Stomach (tissue), 9 donors: ENCODE data around the gene MEGF6. TPM values are rescaled to one million over a fixed set of nuclear protein-coding genes. Genes with fewer than 3 reads are reported as not detected.

ENCODE experiments used
- DNase-seq, 2 donors: peaks; one replicate each; pipeline versions ENCODE4 v3.0.0 to v3.0.0-alpha.2; 2013 to 2019
- H3K27ac ChIP-seq, 5 donors: fragments of 200-600 bp in 4 of 5; sonication (generic) in 4 of 5; one replicate each; pipeline ENCODE4 v1.5.1; 2013 to 2019; ENCODE audit warnings: mild to moderate bottlenecking in 1 of 5, moderate library complexity in 1 of 5
- H3K27me3 ChIP-seq, 3 donors: fragments of 200-600 bp; sonication (generic); one replicate each; pipeline ENCODE4 v1.5.1; 2017 to 2019; ENCODE audit warnings: mixed run types in 1 of 3
- H3K36me3 ChIP-seq, 4 donors: fragments of 200-600 bp; sonication (generic); 1 replicate in 3 of 4; 2 replicates in 1 of 4; pipeline ENCODE4 v1.5.1; 2016 to 2019
- H3K4me1 ChIP-seq, 4 donors: fragments of 200-600 bp; sonication (generic); one replicate each; pipeline ENCODE4 v1.5.1; 2016 to 2019
- H3K4me3 ChIP-seq, 4 donors: fragments of 200-600 bp; sonication (generic) in 3 of 4; one replicate each; pipeline ENCODE4 v1.5.1; 2016 to 2019; ENCODE audit warnings: mild to moderate bottlenecking in 1 of 4
- H3K9me3 ChIP-seq, 4 donors: fragments of 200-600 bp; sonication (generic); one replicate each; pipeline ENCODE4 v1.5.1; 2016 to 2019
- EP300 ChIP-seq: sonication (generic); formaldehyde crosslinking; IDR thresholded peaks from one replicate; pipeline ENCODE4 v1.6.1; 2017; ENCODE audit warnings: antibody characterized with exemption
- POLR2A ChIP-seq, 4 donors: fragments of 450-650 bp; IDR thresholded peaks; one replicate each; pipeline ENCODE4 v1.6.1; 2016; ENCODE audit warnings: antibody characterized with exemption in 4 of 4, control low read depth in 2 of 4, mild to moderate bottlenecking in 1 of 4, moderate library complexity in 1 of 4
- POLR2AphosphoS5 ChIP-seq, 3 donors: sonication (generic); formaldehyde crosslinking; IDR thresholded peaks; one replicate each; pipeline ENCODE4 v1.6.1; 2016; ENCODE audit warnings: antibody characterized with exemption in 3 of 3
- WGBS, 5 donors: extraction: QIAGEN DNeasy Blood & Tissue Kit in 3 of 5; methylation state at CpG; one replicate each; pipeline versions ENCODE4 v1.1.5 to v1.1.7; 2013 to 2018; 5-methylcytosine and 5-hydroxymethylcytosine counted together
- intact Hi-C: fragments of 100-400 bp; cut with DNase I; formaldehyde crosslinking; loops from one replicate; pipeline ENCODE4 v1.15.1; 2023; ENCODE audit warnings: low total_unique reads
- polyA plus RNA-seq, 3 donors: library from polyadenylated mRNA; stranded (reverse); fragments of 200-250 nt; gene quantifications; one replicate each; pipeline ENCODE4 v1.2.3, GENCODE V29; 2013
- total RNA-seq, 5 donors: library from RNA; depleted of rRNA; stranded (reverse); fragments of >200 nt; gene quantifications; one replicate each; pipeline versions ENCODE4 v1.1.0 to v1.2.3, GENCODE V29; 2014 to 2016
- TF ChIP-seq, protein P1 (sequence below), 7 experiments: fragments of 450-650 bp in 4 of 7; fragments of 200-600 bp in 3 of 7; sonication (generic) in 3 of 7; IDR thresholded peaks; one replicate each; pipeline ENCODE4 v1.5.1; 2016 to 2019; ENCODE audit warnings: antibody characterized with exemption in 7 of 7, control low read depth in 2 of 7, mild to moderate bottlenecking in 1 of 7
- donor health status: healthy with polysubstance abuse.
- donor health status: Bipolar disorder and iron deficiency.
- donor health status: healthy.

Gene MEGF6
- total and polyA plus RNA-seq, 8 donors, result 2.6 to 57.2 (median 26.7) TPM

GRCh38 chr1:3632716-3633343 is 21.5 kb upstream of the MEGF6 start:
- Histone ChIP-seq H3K36me3 (peaks cover 63 to 100% (median 100%) of the 10 kb centered on the region in 4 donors), H3K27me3 (no peaks in the 10 kb centered on the region), H3K4me1 (no peaks in the 10 kb centered on the region), H3K4me3 (no peak overlapping the region), H3K27ac (no peak overlapping the region), H3K9me3 (no peaks in the 10 kb centered on the region)
- TF ChIP-seq POLR2AphosphoS5 (IDR thresholded peaks at IDR 0.05), result no peak
- TF ChIP-seq EP300, result no peak
- TF ChIP-seq, protein P1, sequence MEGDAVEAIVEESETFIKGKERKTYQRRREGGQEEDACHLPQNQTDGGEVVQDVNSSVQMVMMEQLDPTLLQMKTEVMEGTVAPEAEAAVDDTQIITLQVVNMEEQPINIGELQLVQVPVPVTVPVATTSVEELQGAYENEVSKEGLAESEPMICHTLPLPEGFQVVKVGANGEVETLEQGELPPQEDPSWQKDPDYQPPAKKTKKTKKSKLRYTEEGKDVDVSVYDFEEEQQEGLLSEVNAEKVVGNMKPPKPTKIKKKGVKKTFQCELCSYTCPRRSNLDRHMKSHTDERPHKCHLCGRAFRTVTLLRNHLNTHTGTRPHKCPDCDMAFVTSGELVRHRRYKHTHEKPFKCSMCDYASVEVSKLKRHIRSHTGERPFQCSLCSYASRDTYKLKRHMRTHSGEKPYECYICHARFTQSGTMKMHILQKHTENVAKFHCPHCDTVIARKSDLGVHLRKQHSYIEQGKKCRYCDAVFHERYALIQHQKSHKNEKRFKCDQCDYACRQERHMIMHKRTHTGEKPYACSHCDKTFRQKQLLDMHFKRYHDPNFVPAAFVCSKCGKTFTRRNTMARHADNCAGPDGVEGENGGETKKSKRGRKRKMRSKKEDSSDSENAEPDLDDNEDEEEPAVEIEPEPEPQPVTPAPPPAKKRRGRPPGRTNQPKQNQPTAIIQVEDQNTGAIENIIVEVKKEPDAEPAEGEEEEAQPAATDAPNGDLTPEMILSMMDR (IDR thresholded peaks at IDR 0.05), result no peak
- TF ChIP-seq POLR2A (IDR thresholded peaks at IDR 0.05), result no peak
- DNase-seq, result no peak
- WGBS, 5 donors, result 93 to 96% (median 95%) methylated on average over 21 to 26 of the region's 26 CpGs
- intact Hi-C loops, result no loop called here

- H3K4me3 ChIP-seq, result no peak overlapping the region
- intact Hi-C loops, result no loop called here
- no peak overlapping the region for H3K27ac ChIP-seq
- no peaks in the 10 kb centered on the region for H3K27me3 ChIP-seq
- TF ChIP-seq EP300 (no peak), POLR2A (IDR thresholded peaks at IDR 0.05) (no peak), POLR2AphosphoS5 (IDR thresholded peaks at IDR 0.05) (no peak)
- TF ChIP-seq, protein P1 (IDR thresholded peaks at IDR 0.05), result no peak
- DNase-seq, result no peak
- WGBS, 5 donors, result 93 to 96% (median 95%) methylated on average over 17 of the region's 17 CpGs
- no peaks in the 10 kb centered on the region for H3K9me3 ChIP-seq
- H3K4me1 ChIP-seq, result no peaks in the 10 kb centered on the region
- peaks cover 68 to 100% (median 100%) of the 10 kb centered on the region in 4 donors for H3K36me3 ChIP-seq
These were observed 21.0 kb upstream of the MEGF6 start for GRCh38 chr1:3632298-3632697.

GRCh38 chr1:3631320-3632260 is 20.3 kb upstream of the MEGF6 start:
- peaks cover 66 to 100% (median 97%) of the 10 kb centered on the region in 4 donors for H3K36me3 ChIP-seq
- DNase-seq, result peak in 1 of 2 donors; percentile 56

GRCh38 chr1:3630914-3631313 is 19.6 kb upstream of the MEGF6 start:
- no peaks in the 10 kb centered on the region for H3K9me3 ChIP-seq
- no peak overlapping the region for H3K4me3 ChIP-seq
- TF ChIP-seq POLR2AphosphoS5 (IDR thresholded peaks at IDR 0.05), result no peak
- TF ChIP-seq, protein P1 (IDR thresholded peaks at IDR 0.05), result no peak
- TF ChIP-seq POLR2A (IDR thresholded peaks at IDR 0.05), result no peak
- no peak for TF ChIP-seq EP300
- intact Hi-C loops, result no loop called here
- H3K27me3 ChIP-seq, result no peaks in the 10 kb centered on the region
- DNase-seq, result no peak
- H3K27ac ChIP-seq, result no peak overlapping the region
- peaks cover 62 to 95% (median 91%) of the 10 kb centered on the region in 4 donors for H3K36me3 ChIP-seq
- WGBS, 5 donors, result 69 to 84% (median 79%) methylated on average over 9 of the region's 9 CpGs
- H3K4me1 ChIP-seq, result peaks cover 1 to 8% (median 4%) of the 10 kb centered on the region in 4 donors

More at GRCh38 chr1:3631320-3632260, 20.3 kb upstream of the MEGF6 start:
- Histone ChIP-seq H3K27me3 (no peaks in the 10 kb centered on the region), H3K9me3 (no peaks in the 10 kb centered on the region), H3K4me1 (peaks cover 0 to 3% (median 0%) of the 10 kb centered on the region in 4 donors), H3K4me3 (no peak overlapping the region), H3K27ac (no peak overlapping the region)
- 84 to 90% (median 87%) methylated on average over 30 to 36 of the region's 36 CpGs for WGBS, 5 donors
- intact Hi-C loops, result no loop called here
- TF ChIP-seq EP300 (no peak), POLR2AphosphoS5 (IDR thresholded peaks at IDR 0.05) (no peak), POLR2A (IDR thresholded peaks at IDR 0.05) (no peak)
- TF ChIP-seq, protein P1 (IDR thresholded peaks at IDR 0.05), result no peak
